ENCODE results near the gene ADGB. TPM values are rescaled to one million over a fixed set of nuclear protein-coding genes. Genes with fewer than 3 reads are reported as not detected.

ADGB gene
- total and polyA plus RNA-seq, 4 donors: 1.4 to 9.7 (median 5.5) TPM

DNA sequence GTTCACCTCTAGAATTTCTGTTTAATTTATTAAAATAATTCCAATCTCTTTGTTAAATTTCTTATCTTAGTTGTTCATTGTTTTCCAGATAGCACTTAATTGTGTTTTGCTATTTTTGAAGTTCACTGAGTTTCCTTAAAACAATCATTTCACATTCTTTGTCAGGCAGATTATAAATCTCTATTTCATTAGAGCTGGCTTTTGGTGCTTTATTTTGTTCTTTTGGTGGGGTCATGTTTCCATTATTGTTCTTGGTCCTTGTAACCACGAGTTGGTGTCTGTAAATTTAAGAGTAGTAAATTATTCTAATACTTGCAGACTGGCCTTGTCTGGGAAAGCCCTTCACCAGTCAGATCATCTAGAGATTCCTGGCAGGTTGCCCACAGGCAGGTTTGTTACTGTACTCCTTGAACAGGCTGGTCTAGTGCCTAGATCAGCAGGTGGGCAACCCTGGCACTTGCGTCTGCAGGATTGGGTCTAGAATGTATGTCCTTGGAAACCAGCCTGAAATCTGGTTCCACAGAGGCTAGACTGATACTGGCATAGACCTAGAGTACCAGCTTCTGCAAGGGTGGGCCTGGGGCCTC lies 110.4 kb downstream of the ADGB start:
- WGBS, 2 donors: 62 to 83% methylated on average over 2 of the region's 2 CpGs
- DNase-seq (no peak), ATAC-seq (ENCODE audit: insufficient read depth, low FRiP score) (no peak)
- Histone ChIP-seq H3K9me3 (ENCODE audit: control insufficient read depth in 4 of 4, insufficient read depth in 3 of 4, low read length in 3 of 4) (no peaks in the 10 kb centered on the region), H3K36me3 (ENCODE audit: control insufficient read depth in 4 of 4, insufficient read depth in 4 of 4, low read length in 4 of 4) (no peaks in the 10 kb centered on the region), H3K4me3 (no peak overlapping the region), H3K4me1 (ENCODE audit: control insufficient read depth in 5 of 5, insufficient read depth in 5 of 5, low read length in 5 of 5) (no peaks in the 10 kb centered on the region), H3K9ac (ENCODE audit: insufficient read depth in 1 of 2, low read length in 2 of 2) (no peak overlapping the region), H3K27me3 (ENCODE audit: control insufficient read depth in 3 of 3, insufficient read depth in 3 of 3, low read length in 2 of 3) (no peaks in the 10 kb centered on the region), H3K27ac (ENCODE audit: low read depth in 1 of 2, low read length in 1 of 2) (no peak overlapping the region)
- TF ChIP-seq, protein P1, sequence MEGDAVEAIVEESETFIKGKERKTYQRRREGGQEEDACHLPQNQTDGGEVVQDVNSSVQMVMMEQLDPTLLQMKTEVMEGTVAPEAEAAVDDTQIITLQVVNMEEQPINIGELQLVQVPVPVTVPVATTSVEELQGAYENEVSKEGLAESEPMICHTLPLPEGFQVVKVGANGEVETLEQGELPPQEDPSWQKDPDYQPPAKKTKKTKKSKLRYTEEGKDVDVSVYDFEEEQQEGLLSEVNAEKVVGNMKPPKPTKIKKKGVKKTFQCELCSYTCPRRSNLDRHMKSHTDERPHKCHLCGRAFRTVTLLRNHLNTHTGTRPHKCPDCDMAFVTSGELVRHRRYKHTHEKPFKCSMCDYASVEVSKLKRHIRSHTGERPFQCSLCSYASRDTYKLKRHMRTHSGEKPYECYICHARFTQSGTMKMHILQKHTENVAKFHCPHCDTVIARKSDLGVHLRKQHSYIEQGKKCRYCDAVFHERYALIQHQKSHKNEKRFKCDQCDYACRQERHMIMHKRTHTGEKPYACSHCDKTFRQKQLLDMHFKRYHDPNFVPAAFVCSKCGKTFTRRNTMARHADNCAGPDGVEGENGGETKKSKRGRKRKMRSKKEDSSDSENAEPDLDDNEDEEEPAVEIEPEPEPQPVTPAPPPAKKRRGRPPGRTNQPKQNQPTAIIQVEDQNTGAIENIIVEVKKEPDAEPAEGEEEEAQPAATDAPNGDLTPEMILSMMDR (IDR thresholded peaks at IDR 0.05; ENCODE audit: control extremely low read depth, extremely low read depth): no peak

DNA sequence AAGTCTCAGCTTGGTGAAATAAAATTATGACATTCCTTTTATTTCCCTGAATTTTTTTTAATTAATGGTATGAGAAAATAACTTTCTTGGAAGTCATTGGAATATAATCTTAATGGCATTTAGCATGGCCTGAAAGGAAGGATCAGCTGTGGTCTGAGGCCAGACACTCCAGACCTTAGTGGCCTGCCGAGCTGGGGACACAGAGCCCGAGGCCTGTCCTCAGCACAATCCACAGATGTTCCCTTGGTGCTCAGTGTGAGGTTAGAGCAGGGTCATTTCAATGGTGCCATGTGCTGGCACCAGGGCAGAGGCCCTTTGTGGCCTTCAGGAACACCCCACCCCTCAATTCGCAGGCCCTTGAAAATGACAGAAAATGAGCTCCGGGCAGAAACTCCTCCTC lies 120.6 kb downstream of the ADGB start:
- TF ChIP-seq, protein P1 (IDR thresholded peaks at IDR 0.05; ENCODE audit: control extremely low read depth, extremely low read depth): no peak
- 47 to 61% methylated on average over 4 of the region's 4 CpGs for WGBS, 2 donors

DNA sequence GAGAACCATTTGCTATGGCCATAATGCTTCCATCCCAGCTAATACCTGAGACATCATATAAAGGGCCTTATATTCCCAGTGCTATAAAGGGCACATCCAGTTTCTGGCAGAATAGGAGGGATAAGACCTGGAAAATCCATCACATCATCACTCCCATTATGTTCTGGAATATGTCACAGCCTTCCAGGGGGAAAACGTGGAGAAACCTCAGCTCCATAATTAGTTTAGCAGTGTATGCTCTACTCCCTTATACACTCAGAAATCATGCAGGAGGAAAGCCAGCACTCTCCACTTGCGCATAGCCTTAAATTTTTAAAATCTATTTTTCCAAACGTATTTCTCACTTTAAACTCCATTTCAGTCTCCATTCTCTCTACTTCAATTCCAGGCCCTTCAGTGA lies 140.9 kb downstream of the ADGB start:
- TF ChIP-seq, protein P1 (IDR thresholded peaks at IDR 0.05; ENCODE audit: control extremely low read depth, extremely low read depth): no peak
- no peak for ATAC-seq (ENCODE audit: insufficient read depth, low FRiP score)
- Histone ChIP-seq H3K4me3 (no peak overlapping the region), H3K9ac (ENCODE audit: insufficient read depth in 1 of 2, low read length in 2 of 2) (no peak overlapping the region), H3K27me3 (ENCODE audit: control insufficient read depth in 3 of 3, insufficient read depth in 3 of 3, low read length in 2 of 3) (no peaks in the 10 kb centered on the region), H3K36me3 (ENCODE audit: control insufficient read depth in 4 of 4, insufficient read depth in 4 of 4, low read length in 4 of 4) (no peaks in the 10 kb centered on the region), H3K9me3 (ENCODE audit: control insufficient read depth in 4 of 4, insufficient read depth in 3 of 4, low read length in 3 of 4) (no peaks in the 10 kb centered on the region), H3K4me1 (ENCODE audit: control insufficient read depth in 5 of 5, insufficient read depth in 5 of 5, low read length in 5 of 5) (no peaks in the 10 kb centered on the region), H3K27ac (ENCODE audit: low read depth in 1 of 2, low read length in 1 of 2) (no peak overlapping the region)
- DNase-seq: no peak
- 51 to 86% methylated on average over 3 of the region's 3 CpGs for WGBS, 2 donors

More for the DNA sequence above, 120.6 kb downstream of the ADGB start:
- Histone ChIP-seq H3K4me3 (no peak overlapping the region), H3K4me1 (ENCODE audit: control insufficient read depth in 5 of 5, insufficient read depth in 5 of 5, low read length in 5 of 5) (no peaks in the 10 kb centered on the region), H3K27me3 (ENCODE audit: control insufficient read depth in 3 of 3, insufficient read depth in 3 of 3, low read length in 2 of 3) (no peaks in the 10 kb centered on the region), H3K36me3 (ENCODE audit: control insufficient read depth in 4 of 4, insufficient read depth in 4 of 4, low read length in 4 of 4) (no peaks in the 10 kb centered on the region), H3K9ac (ENCODE audit: insufficient read depth in 1 of 2, low read length in 2 of 2) (no peak overlapping the region), H3K27ac (ENCODE audit: low read depth in 1 of 2, low read length in 1 of 2) (no peak overlapping the region), H3K9me3 (ENCODE audit: control insufficient read depth in 4 of 4, insufficient read depth in 3 of 4, low read length in 3 of 4) (no peaks in the 10 kb centered on the region)
- DNase-seq (peak in 1 of 3 donors; percentile 0), ATAC-seq (ENCODE audit: insufficient read depth, low FRiP score) (no peak)

DNA sequence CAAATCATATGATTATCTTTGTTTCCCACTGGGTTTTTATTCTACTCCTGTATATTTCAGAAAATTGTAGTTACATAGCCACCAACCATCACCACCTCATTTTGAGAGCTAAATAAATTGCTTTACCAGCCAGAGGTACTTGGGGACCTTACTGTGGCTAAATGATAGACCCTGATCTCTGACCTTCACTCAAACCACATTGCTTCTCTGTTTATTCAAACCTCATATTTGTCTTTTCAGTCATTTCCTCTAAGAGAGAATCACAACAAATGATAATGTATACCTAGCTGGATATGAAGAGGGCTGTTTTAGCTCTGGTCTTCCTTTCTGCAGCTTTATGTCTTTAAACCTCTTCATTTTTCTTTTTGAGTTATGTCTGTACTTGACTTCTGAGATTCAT lies 142.8 kb downstream of the ADGB start:
- no peak for ATAC-seq (ENCODE audit: insufficient read depth, low FRiP score)

More for the DNA sequence above, 142.8 kb downstream of the ADGB start:
- H3K27me3 ChIP-seq (ENCODE audit: control insufficient read depth in 3 of 3, insufficient read depth in 3 of 3, low read length in 2 of 3): no peaks in the 10 kb centered on the region
- no peak overlapping the region for H3K27ac ChIP-seq (ENCODE audit: low read depth in 1 of 2, low read length in 1 of 2)
- no peaks in the 10 kb centered on the region for H3K9me3 ChIP-seq (ENCODE audit: control insufficient read depth in 4 of 4, insufficient read depth in 3 of 4, low read length in 3 of 4)
- DNase-seq: no peak
- no peaks in the 10 kb centered on the region for H3K36me3 ChIP-seq (ENCODE audit: control insufficient read depth in 4 of 4, insufficient read depth in 4 of 4, low read length in 4 of 4)
- TF ChIP-seq, protein P1 (IDR thresholded peaks at IDR 0.05; ENCODE audit: control extremely low read depth, extremely low read depth): no peak
- no peak overlapping the region for H3K9ac ChIP-seq (ENCODE audit: insufficient read depth in 1 of 2, low read length in 2 of 2)
- H3K4me3 ChIP-seq: no peak overlapping the region
- H3K4me1 ChIP-seq (ENCODE audit: control insufficient read depth in 5 of 5, insufficient read depth in 5 of 5, low read length in 5 of 5): no peaks in the 10 kb centered on the region
